ENCODE measurements around the gene VPS35L. TPM values are rescaled to one million over a fixed set of nuclear protein-coding genes. Genes with fewer than 3 reads are reported as not detected.

The VPS35L gene
- total and polyA plus RNA-seq, 8 donors: 15.2 to 205 (median 29.7) TPM

DNA sequence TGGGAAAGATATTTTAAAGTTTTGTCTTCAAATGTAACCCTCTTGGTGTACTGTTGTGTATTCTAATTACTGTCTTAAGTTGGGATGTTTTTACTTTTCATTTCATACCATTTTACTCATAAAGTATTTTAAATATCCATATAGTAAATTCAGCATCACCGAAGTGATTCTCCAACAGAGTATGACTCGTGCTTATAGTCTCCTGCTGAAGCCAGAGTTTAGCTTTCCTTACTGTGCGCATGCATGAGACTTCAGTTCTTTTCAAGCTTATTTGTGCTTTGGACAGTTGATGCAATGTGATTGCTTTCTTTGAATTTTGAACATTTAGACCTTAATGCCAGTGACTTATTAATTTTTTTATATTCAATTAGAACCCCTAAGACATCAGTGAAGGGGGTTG, 7.4 kb upstream of the VPS35L start:
- Histone ChIP-seq H3K27ac (no peak overlapping the region), H3K4me1 (no peaks in the 10 kb centered on the region), H3K36me3 (peaks cover 7 to 90% (median 86%) of the 10 kb centered on the region in 4 donors), H3K27me3 (no peaks in the 10 kb centered on the region), H3K9me3 (no peaks in the 10 kb centered on the region), H3K4me3 (no peak overlapping the region)
- 90 to 96% (median 92%) methylated on average over 3 of the region's 3 CpGs for WGBS, 5 donors
- intact Hi-C loops (cut with DNase I; ENCODE audit: low total_unique reads): no loop called here
- TF ChIP-seq EP300 (IDR thresholded peaks at IDR 0.05): no peak
- DNase-seq: no peak

DNA sequence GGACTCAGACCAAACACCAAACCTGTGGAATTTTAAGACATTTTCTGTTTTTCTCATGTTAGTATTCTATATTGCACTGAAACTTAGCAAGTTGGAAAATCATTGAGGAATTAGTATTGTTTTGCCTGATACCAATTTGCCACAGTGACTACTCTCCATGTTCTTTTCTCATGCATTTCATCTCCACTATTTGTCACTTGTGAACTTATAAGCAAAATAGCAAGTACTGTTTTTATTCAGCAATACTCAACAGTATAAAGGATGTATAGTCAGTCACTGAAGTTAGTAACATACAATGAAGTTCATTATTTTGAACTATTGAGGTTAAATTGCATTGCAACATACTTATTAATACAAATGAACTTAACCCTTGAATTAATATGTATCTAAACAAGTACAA, 5.8 kb upstream of the VPS35L start:
- intact Hi-C loops (cut with DNase I; ENCODE audit: low total_unique reads): no loop called here
- TF ChIP-seq EP300 (IDR thresholded peaks at IDR 0.05) (no peak), POLR2A (IDR thresholded peaks at IDR 0.05) (no peak), POLR2AphosphoS5 (IDR thresholded peaks at IDR 0.05) (no peak)
- TF ChIP-seq, protein P1, sequence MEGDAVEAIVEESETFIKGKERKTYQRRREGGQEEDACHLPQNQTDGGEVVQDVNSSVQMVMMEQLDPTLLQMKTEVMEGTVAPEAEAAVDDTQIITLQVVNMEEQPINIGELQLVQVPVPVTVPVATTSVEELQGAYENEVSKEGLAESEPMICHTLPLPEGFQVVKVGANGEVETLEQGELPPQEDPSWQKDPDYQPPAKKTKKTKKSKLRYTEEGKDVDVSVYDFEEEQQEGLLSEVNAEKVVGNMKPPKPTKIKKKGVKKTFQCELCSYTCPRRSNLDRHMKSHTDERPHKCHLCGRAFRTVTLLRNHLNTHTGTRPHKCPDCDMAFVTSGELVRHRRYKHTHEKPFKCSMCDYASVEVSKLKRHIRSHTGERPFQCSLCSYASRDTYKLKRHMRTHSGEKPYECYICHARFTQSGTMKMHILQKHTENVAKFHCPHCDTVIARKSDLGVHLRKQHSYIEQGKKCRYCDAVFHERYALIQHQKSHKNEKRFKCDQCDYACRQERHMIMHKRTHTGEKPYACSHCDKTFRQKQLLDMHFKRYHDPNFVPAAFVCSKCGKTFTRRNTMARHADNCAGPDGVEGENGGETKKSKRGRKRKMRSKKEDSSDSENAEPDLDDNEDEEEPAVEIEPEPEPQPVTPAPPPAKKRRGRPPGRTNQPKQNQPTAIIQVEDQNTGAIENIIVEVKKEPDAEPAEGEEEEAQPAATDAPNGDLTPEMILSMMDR (IDR thresholded peaks at IDR 0.05): no peak

DNA sequence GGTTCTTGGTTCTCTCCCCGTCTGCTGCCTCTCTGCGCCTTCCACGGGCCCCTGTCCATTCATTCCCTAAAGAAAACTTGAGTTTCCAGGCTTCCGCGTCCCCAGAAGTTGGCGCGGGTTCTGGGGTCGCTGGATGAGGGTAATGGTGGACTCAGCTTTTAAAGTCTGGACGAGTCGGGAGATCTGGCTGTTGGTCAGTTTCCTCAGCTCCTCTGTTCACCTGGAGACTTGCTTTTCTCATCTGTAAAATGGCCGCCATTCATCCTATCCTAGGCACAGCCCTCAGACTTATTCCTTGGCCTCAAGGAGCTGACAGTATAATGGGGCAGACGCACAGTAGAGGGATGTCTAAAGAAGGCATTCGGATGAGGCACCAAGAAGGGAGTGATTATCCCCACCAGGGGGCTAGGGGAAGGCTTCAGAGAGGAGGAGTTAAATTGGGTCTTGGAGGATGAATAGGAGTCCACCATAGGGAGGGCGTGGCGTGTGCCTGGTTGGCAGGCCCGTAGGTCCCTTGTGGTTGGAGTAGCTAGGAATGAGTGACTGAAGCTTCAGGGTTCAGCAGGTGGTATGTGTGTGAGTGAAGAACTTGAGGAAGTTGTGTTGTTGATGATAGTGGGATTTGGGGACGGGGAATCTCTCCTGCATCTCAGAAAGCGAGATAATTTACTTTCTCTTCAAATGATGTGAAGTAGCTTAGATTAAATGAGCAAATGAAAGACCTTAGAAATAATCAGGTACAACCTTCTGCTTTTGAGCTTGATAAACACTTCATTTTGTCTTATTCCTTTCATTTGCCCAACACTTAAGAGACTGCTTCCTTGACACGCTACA, 652 bp downstream of the VPS35L start:
- Histone ChIP-seq H3K4me3 (peak overlapping the region; percentile 65 to 80 (median 67)), H3K36me3 (peaks cover 0 to 11% (median 10%) of the 10 kb centered on the region in 4 donors), H3K4me1 (peaks cover 5 to 29% (median 20%) of the 10 kb centered on the region in 4 donors), H3K27ac (peak overlapping the region; percentile 84 to 90 (median 89)), H3K9me3 (no peaks in the 10 kb centered on the region), H3K27me3 (no peaks in the 10 kb centered on the region)
- TF ChIP-seq, protein P1 (IDR thresholded peaks at IDR 0.05): no peak
- TF ChIP-seq POLR2A (IDR thresholded peaks at IDR 0.05): no peak
- no peak for TF ChIP-seq EP300 (IDR thresholded peaks at IDR 0.05)
- no peak for TF ChIP-seq POLR2AphosphoS5 (IDR thresholded peaks at IDR 0.05)
- intact Hi-C loops (cut with DNase I; ENCODE audit: low total_unique reads): no loop called here
- WGBS, 5 donors: 30 to 33% (median 32%) methylated on average over 19 of the region's 19 CpGs
- peak in 1 of 2 donors; percentile 48 for DNase-seq

More for the DNA sequence above, 5.8 kb upstream of the VPS35L start:
- H3K9me3 ChIP-seq: no peaks in the 10 kb centered on the region
- H3K27me3 ChIP-seq: no peaks in the 10 kb centered on the region
- DNase-seq: no peak
- H3K27ac ChIP-seq: no peak overlapping the region
- H3K4me3 ChIP-seq: no peak overlapping the region
- peaks cover 6 to 74% (median 71%) of the 10 kb centered on the region in 4 donors for H3K36me3 ChIP-seq
- peaks cover 0 to 7% (median 5%) of the 10 kb centered on the region in 4 donors for H3K4me1 ChIP-seq

DNA sequence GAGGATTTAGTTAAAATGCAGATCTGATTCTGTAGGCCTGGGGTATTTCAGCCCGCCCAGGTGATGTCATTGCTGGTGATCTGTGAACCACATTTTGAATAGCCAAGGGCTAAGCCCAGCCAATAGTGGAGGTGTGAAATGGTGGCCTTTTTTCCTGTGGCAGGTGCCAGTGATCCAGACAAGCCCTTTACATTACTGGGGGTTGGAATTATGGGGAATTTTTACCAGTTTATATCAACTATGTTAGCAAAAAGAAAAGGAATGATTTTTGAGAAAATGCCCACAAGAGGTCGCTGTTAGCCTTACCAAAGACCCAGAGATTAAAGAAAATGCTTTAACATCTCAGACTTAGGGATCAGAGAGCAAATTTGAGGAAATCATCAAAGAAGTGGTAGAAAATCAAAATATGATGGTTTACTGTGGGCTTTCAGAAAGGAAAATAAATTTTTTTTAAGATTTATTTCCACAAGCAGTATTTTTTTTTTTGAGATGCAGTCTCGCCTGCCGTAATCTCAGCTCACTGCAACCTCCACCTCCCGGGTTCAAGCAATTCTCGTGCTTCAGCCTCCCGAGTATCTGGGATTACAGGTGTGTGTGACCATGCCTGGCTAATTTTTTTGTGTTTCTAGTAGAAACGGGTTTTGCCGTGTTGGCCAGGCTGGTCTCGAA, 3.9 kb downstream of the VPS35L start:
- DNase-seq: peak in 1 of 2 donors; percentile 80
- no peak overlapping the region for H3K27ac ChIP-seq
- H3K9me3 ChIP-seq: peaks cover 0 to 6% (median 0%) of the 10 kb centered on the region in 4 donors
- H3K4me1 ChIP-seq: peaks cover 5 to 25% (median 18%) of the 10 kb centered on the region in 4 donors
- TF ChIP-seq, protein P1 (IDR thresholded peaks at IDR 0.05): peak in 5 of 7 experiments; percentile 7 to 68 (median 53)
- TF ChIP-seq EP300 (IDR thresholded peaks at IDR 0.05): no peak
- peaks cover 0 to 12% (median under 1%) of the 10 kb centered on the region in 4 donors for H3K36me3 ChIP-seq
- H3K27me3 ChIP-seq: no peaks in the 10 kb centered on the region
- no peak overlapping the region for H3K4me3 ChIP-seq
- WGBS, 5 donors: 72 to 82% (median 77%) methylated on average over 10 of the region's 10 CpGs
- intact Hi-C loops (cut with DNase I; ENCODE audit: low total_unique reads): no loop called here

All from stomach (tissue), 9 donors.